C4-2B (cell line): ENCODE results near the gene GRID1.

Experiments
- H3K27ac ChIP-seq: fragments of 450-650 bp; 2 replicates; pipeline ENCODE4 v1.5.1; 2017
- CTCF ChIP-seq: fragments of 450-650 bp; conservative IDR thresholded peaks from 2 replicates; pipeline ENCODE4 v1.5.1; 2017; ENCODE audit warnings: mild to moderate bottlenecking
- ZFX ChIP-seq: fragments of 450-650 bp; IDR thresholded peaks from 2 replicates; pipeline ENCODE4 v1.6.1; 2017

Gene GRID1

GRCh38 chr10:86053675-86054074 is 312.9 kb downstream of the GRID1 start:
- no peak overlapping the region for H3K27ac ChIP-seq
- TF ChIP-seq CTCF: no peak
- TF ChIP-seq ZFX: no peak

GRCh38 chr10:86051586-86051985 is 315.0 kb downstream of the GRID1 start:
- no peak for TF ChIP-seq ZFX
- TF ChIP-seq CTCF: no peak
- H3K27ac ChIP-seq: no peak overlapping the region

- H3K27ac ChIP-seq: no peak overlapping the region
- TF ChIP-seq ZFX (no peak), CTCF (no peak)
These were observed 317.2 kb downstream of the GRID1 start for GRCh38 chr10:86049442-86049841.

- no peak overlapping the region for H3K27ac ChIP-seq
These were observed 317.6 kb downstream of the GRID1 start for GRCh38 chr10:86048973-86049372.

GRCh38 chr10:86048571-86048970 is 318.0 kb downstream of the GRID1 start:
- TF ChIP-seq ZFX (no peak), CTCF (no peak)
- H3K27ac ChIP-seq: no peak overlapping the region

More at GRCh38 chr10:86048973-86049372, 317.6 kb downstream of the GRID1 start:
- TF ChIP-seq ZFX (no peak), CTCF (no peak)

GRCh38 chr10:86047588-86047987 is 319.0 kb downstream of the GRID1 start:
- no peak overlapping the region for H3K27ac ChIP-seq
- TF ChIP-seq ZFX: no peak
- no peak for TF ChIP-seq CTCF

- H3K27ac ChIP-seq: no peak overlapping the region
These were observed 319.6 kb downstream of the GRID1 start for GRCh38 chr10:86046845-86047460.

More at GRCh38 chr10:86046845-86047460, 319.6 kb downstream of the GRID1 start:
- TF ChIP-seq CTCF (no peak), ZFX (no peak)
